ENCODE measurements around the gene SAMD11.
"Not testable (repeated sequence)": the region's sequence is repeated elsewhere in the genome, so short reads cannot be mapped to it uniquely, and the experiment has no call there.

SAMD11 gene

GRCh38 chr1:934991-935750, 11.4 kb downstream of the SAMD11 start:
- DNase-seq, result no peak

DNA sequence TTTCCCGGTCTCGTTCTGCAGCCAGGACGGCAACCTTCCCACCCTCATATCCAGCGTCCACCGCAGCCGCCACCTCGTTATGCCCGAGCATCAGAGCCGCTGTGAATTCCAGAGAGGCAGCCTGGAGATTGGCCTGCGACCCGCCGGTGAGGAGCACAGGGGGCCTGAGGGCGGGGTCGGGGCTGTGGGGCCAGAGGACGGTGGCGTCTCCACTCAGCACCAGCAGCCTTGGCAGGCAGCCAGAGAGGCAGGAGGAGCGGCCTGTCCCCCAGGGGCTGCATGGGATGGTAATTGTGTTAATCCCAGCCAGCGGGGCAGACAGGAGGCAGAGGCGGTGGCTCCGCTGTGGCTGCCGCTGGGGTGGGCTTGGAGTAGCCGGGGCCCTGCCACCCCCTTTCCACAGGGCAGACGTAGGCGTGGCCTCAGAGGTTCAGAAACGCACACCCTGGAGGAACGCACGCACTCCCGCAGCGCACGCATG, 12.1 kb downstream of the SAMD11 start:
- DNase-seq, result no peak

DNA sequence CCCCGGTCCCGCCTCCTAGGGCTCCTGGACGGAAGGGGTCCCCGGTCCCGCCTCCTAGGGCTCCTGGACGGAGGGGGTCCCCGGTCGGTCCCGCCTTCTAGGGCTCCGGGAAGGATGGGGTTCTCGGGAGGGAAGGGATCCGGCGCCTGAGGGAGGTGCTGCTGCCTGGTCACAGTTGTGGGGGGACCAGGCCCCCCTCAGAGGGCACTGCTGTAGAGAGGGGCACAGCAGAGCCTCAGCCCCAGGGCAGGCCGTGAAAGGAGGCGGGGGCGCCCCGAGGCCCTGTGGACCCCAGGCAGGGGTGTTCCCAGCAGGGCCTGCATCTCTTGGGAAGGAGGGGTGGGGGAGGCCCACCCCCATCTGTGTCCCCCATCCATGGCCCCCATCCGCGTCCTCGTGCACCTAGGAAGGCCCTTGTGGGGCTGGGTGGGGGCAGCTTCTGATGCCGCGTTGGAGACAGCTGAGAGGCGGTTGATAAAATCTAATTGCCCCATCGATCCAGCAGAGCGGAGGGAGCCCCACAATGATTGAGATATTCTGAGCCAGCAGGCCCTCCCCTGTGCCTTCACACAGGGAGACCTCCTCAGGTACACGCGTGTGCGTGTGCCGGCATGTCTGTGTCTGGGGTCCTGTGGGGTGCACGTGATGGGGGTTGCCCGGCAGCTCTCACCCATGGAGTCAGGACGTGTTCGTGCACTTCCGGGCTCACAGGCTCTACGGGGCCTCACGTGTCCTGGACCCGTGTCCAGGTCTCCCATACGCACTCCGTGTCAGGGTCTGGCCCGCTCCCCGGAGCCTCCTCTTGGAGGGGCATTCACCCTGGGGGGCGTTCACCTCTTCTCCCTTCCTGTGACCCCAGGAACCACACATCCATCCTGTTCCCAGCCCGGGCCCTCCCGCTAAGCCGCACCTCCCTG, 12.9 kb downstream of the SAMD11 start:
- DNase-seq, result no peak

DNA sequence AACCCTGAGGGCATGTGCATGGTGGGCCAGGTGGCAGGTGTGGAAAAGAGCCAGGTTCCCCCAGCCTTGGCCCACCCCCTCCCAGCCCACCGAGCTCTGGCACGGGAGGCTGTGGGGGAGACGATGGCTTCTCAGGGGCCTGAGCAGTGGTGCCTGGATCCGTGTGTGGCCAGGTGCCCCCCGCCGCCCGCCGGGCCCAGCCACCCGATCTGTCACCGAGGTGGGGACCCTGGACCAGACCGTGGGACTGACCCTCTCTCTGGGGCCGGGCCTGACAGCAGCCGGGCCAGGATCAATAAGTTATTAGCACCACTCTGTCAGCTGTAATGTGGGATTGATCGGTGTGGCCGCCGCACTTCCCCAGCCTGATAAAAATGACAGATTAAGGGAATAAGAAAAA, 13.8 kb downstream of the SAMD11 start:
- DNase-seq, result no peak

GRCh38 chr1:938088-938683, 14.5 kb downstream of the SAMD11 start:
- no peak for DNase-seq

DNA sequence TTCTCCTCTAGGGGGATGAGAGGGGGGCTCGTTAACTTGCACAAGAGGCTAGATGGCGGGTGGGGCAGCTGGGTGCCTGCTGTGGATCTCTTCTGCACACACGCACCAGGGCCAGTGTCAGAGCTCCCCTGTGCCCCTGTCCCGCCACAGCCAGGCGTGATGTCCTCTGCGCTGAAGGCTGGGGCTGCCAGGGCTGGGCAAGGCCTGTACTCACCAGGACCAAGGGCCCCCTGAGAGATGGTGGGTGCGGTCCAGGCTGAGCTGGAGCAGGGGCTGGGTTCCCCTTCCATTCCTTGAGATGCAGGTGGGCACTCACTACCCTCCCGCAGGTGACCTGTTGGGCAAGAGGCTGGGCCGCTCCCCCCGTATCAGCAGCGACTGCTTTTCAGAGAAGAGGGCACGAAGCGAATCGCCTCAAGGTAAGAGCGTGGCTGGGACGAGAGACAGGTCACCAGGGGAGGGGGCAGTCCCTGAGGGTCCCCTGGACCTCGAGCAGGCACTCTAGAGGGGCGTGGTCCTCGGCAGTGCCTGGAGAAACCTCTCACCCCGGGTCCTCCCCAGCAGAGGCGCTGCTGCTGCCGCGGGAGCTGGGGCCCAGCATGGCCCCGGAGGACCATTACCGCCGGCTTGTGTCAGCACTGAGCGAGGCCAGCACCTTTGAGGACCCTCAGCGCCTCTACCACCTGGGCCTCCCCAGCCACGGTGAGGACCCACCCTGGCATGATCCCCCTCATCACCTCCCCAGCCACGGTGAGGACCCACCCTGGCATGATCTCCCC, 15.2 kb downstream of the SAMD11 start:
- DNase-seq, result no peak

DNA sequence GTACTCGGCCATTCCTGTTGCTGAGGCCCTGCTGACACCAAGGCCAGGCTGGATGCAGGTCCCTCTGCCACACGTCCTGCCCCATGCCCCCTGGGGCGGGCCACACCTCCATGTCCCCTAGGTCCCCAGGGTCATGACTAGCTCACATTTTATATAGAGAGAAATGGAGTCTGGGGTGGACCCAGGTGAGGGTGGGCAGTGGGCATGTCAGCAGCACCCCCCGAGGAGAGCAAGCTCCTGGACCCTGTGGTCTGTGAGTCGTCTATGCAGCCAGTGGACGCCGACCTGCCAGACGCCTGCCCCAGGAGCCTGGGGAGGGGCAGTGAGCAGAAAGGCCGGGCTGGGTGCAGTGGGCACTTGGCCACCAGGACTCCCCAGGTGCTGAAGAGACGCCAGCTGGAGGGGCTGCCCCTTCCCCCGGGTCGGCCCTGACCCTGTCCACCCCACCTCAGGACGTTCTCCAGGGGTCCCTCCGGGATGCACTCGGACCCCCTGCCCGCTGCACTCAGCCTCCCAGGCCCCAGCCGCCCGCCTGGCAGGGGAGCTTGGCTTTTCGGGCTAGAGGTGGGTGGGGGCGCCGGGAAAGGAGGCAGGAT, 15.9 kb downstream of the SAMD11 start:
- no peak for DNase-seq

DNA sequence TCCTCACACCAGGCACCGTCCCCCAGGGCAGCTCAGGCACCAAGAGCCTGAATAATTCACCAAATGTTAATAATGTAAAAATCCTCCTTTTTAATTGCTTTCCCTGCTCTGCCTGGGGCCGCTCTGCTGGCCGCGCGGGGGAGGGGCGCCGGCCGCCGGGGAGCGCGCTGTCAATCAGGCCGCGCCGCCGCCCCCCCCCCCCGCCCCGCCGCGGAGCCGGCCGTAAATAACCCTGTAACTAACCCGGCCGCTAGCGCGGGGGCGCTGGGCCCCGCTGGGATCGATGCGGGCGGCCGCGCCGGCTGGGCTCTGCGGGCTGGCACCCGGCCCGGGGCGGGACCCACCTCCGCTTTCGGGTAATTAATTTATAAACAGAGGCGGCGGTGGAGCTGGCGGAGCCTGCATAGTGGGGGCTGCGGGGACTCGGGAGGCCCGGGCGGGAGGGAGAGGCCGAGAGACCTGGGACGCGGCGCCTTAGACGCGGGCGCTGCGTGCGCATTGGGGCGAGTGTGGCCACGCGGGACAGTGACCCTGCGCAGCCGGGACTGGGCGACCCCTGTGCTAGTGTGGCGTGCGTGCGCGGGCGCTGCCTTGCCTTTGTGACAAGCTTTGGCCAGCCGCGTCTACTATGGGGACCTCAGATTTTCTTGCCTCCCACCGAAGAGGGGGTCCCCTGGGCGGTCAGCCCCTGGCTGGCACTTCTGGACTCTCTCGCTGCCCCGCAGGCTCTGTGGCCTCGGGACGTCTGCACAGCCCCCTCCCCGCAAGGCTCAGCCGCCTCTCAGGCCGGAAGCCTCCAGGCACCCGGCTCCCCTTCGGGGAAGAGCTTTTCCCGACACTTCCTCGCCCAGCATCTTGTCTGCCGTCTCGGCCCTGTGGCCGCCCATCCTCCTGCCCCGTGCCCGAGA, 16.6 kb downstream of the SAMD11 start:
- no peak for DNase-seq

DNA sequence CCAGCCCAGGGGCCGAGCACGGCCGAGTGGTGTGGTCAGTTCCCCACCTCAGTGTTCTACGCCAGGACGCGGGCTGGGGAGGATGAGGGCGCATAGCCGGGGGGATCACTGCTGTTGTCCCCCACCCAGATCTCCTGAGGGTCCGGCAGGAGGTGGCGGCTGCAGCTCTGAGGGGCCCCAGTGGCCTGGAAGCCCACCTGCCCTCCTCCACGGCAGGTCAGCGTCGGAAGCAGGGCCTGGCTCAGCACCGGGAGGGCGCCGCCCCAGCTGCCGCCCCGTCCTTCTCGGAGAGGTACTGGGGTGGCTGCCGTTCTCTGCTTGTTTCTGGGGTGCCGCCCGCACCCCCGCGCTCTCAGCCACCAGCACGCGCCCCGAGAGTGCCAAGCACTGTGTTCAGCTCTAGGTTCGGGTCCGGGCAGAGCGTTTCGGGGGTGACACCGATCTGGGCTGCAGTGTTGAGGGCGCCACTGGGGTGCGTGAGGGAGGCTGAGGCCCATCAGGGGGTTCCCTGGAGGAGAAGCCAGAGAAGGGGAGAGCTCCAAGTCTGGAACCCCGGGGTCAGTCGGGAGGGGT, 17.4 kb downstream of the SAMD11 start:
- DNase-seq, result no peak

GRCh38 chr1:941588-942383, 18.1 kb downstream of the SAMD11 start:
- no peak for DNase-seq

DNA sequence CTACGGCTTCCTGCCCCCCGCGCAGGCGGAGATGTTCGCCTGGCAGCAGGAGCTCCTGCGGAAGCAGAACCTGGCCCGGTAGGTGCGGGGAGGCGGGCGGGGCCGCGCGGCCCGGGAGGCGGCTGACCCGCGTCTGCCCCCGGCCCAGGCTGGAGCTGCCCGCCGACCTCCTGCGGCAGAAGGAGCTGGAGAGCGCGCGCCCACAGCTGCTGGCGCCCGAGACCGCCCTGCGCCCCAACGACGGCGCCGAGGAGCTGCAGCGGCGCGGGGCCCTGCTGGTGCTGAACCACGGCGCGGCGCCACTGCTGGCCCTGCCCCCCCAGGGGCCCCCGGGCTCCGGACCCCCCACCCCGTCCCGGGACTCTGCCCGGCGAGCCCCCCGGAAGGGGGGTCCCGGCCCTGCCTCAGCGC, 18.7 kb downstream of the SAMD11 start:
- no peak for DNase-seq

- no peak for DNase-seq
These were observed 19.3 kb downstream of the SAMD11 start for GRCh38 chr1:942864-943533.

DNA sequence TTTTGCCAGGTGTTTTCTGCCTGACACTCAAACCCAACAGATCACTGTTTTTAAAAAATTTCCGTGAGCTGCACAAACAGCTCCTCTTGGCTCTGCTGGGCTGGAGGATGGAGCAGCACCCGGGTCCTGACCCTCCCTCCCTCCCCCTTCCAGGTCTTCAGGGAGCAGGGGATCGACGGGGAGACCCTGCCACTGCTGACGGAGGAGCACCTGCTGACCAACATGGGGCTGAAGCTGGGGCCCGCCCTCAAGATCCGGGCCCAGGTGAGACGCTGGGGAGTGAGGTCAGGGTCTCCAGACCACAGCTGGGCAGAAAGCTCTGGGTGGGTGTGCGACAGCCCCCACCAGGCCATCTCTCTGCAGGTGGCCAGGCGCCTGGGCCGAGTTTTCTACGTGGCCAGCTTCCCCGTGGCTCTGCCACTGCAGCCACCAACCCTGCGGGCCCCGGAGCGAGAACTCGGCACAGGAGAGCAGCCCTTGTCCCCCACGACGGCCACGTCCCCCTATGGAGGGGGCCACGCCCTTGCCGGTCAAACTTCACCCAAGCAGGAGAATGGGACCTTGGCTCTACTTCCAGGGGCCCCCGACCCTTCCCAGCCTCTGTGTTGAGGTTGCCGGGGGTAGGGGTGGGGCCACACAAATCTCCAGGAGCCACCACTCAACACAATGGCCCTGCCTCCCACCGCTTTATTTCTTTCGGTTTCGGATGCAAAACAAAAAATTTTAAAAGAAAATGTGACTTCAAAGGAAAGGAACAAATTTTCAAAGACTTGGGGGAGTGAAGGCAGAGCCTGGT, 20.0 kb downstream of the SAMD11 start:
- DNase-seq, result no peak

DNA sequence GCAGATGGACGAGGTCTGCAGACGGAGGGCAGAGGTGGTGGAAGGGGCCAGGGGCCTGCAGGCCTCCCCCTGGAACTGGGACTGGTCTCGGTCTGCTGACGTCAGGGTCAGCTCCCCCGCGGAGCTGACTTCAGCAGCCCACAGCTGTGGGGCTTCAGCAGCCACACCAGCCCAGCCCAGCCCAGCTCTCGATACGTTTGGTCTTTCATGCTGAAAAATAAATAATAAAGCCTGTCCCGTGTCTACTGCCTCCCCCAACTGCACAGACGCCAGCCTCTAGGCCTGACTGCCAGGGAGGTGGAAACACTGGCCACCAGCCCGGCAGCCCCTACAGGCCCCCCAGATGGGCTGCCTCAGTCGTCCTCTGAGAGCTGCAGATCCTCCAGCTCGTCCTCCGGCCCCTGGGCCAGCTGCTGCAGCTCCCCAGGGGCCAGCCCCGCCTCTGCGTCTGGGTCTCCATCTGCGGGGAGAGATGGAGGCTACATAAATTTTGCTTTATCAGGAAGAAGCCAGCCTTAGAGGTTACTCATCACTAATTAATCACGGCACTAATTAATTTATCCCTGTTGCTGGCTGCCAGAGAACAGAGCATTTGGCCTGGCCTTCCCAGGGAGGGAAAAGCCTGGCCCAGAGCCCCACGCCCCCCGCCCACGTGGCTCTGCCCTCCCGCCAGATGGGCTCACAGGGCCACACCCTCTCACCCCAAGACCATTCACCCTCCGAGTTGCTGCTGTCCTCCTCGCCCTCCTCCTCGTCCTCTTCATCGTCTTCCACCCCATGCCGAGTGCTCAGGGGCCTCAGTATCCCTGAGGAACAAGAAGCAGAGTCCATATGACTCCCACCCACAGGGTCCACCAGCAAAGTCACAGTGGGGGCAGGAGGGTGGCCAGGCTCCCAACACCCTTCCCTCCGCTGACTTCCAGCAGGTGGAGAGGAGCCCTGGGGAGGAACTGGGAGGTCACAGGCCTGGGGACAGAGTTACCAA, 20.9 kb downstream of the SAMD11 start:
- DNase-seq, result no peak

DNA sequence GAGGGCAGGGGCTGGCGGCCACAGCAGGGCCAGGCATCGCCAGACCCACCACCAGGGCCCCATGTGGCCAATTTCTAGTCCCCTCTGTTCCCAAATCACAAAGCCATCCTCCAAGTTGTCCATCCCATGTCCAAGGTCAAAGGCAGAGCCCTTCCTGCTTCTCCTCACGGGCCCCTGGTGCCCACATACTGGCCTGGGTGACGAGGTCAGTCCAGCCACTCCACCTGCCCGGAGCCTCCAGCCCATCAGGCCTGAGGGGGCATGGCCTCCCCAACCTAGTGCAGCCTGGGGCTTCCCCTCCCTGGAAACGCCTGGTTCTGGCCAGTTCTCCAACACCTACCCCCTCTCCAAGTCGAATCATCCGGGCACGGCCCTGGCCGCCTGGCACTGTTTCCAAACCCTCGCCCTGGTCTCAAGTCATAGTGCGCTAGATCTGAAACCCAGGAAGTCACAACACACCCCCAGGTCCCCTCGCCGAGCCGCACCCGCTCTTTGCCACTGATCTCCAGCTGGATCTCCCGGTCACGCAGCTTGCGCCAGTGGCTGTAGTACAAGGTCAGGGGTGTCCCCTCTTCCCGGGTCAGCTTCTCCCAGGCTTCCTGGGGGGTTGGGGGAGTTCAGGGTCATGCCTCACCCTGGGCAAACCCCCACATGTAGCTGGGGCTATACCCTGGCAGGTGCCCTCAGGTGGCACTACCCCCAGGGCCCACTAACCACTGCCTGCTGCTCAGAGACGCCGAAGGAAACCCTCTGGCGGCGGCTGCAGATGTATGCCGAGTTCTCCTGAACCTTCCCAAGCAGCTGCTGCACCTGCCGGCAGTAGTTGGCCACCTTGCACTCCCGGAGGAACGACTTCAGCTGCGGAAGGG, 22.2 kb downstream of the SAMD11 start:
- DNase-seq, result no peak

DNA sequence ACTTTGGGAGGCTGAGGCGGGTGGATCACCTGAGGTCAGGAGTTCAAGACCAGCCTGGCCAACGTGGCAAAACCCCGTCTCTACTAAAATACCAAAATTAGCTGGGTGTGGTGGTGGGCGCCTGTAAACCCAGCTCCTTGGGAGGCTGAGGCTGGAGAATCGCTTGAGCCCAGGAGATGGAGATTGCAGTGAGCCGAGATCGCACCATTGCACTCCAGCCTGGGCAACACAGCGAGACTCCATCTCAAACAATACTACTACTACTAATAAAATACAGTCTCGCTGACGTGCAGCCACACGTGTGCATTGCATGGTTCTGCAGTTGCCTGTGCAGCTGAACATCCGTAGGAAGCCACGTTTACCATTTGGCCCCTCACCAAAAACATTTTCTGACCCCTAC, 23.1 kb downstream of the SAMD11 start:
- DNase-seq, result not testable (repeated sequence)
